DMS79 (cell line): ENCODE results near the gene PROM1.

Experiments used
- DNase-seq: peaks from one replicate; lab custom pipeline; 2025; lab: John Stamatoyannopoulos, UW

The PROM1 gene

GRCh38 chr4:15938640-15939039 is 145.2 kb downstream of the PROM1 start, which contains the start of gene FGFBP1:
FGFBP1 (minus strand) TSS chr4:15938740; CDS start chr4:15936632, 2,108 bp downstream.
- no peak for DNase-seq

GRCh38 chr4:15938182-15938581 is 145.6 kb downstream of the PROM1 start:
- DNase-seq = peak; percentile 49

- DNase-seq = peak; percentile 89
Measured at GRCh38 chr4:15936495-15936894, 147.3 kb downstream of the PROM1 start.

GRCh38 chr4:15935504-15936402 is 148.1 kb downstream of the PROM1 start:
- DNase-seq = no peak

GRCh38 chr4:15934259-15934658 is 149.6 kb downstream of the PROM1 start:
- no peak for DNase-seq

- DNase-seq = no peak
Measured at GRCh38 chr4:15931451-15932210, 152.2 kb downstream of the PROM1 start.

- no peak for DNase-seq
Measured at GRCh38 chr4:15930314-15930713, 153.5 kb downstream of the PROM1 start.

GRCh38 chr4:15929540-15929939 is 154.3 kb downstream of the PROM1 start:
- no peak for DNase-seq

- no peak for DNase-seq
Measured at GRCh38 chr4:15928883-15929282, 154.9 kb downstream of the PROM1 start.

GRCh38 chr4:15926486-15926885 is 157.3 kb downstream of the PROM1 start:
- no peak for DNase-seq

- DNase-seq = no peak
Measured at GRCh38 chr4:15925830-15926229, 158.0 kb downstream of the PROM1 start.

- no peak for DNase-seq
Measured at GRCh38 chr4:15921592-15921932, 162.3 kb downstream of the PROM1 start.

GRCh38 chr4:15920723-15921591 is 162.9 kb downstream of the PROM1 start:
- DNase-seq = peak; percentile 12

GRCh38 chr4:15918484-15919129 is 165.2 kb downstream of the PROM1 start:
- no peak for DNase-seq
